ENCODE data around the gene FOXA1.

The FOXA1 gene

GRCh38 chr14:37601865-37602264 is 6.8 kb upstream of the FOXA1 start:
- no peak for DNase-seq

- DNase-seq: no peak
These were observed 6.1 kb upstream of the FOXA1 start for GRCh38 chr14:37600880-37601741.

GRCh38 chr14:37599507-37600368 is 4.7 kb upstream of the FOXA1 start:
- DNase-seq: no peak

- DNase-seq: no peak
These were observed 3.9 kb upstream of the FOXA1 start for GRCh38 chr14:37598747-37599506.

- DNase-seq: no peak
These were observed 3.1 kb upstream of the FOXA1 start for GRCh38 chr14:37597914-37598746.

GRCh38 chr14:37597538-37597913 is 2.5 kb upstream of the FOXA1 start:
- DNase-seq: no peak

GRCh38 chr14:37596790-37597472 is 1.9 kb upstream of the FOXA1 start:
- DNase-seq: no peak

- peak; percentile 16 for DNase-seq
These were observed 966 bp upstream of the FOXA1 start for GRCh38 chr14:37595809-37596621.

GRCh38 chr14:37594238-37594970 is 645 bp downstream of the FOXA1 start:
- DNase-seq: no peak

- no peak for DNase-seq
These were observed 1.4 kb downstream of the FOXA1 start for GRCh38 chr14:37593511-37594237.

GRCh38 chr14:37592482-37593408 is 2.3 kb downstream of the FOXA1 start:
- DNase-seq: no peak

GRCh38 chr14:37591941-37592481 is 3.0 kb downstream of the FOXA1 start:
- no peak for DNase-seq

GRCh38 chr14:37591311-37591940 is 3.6 kb downstream of the FOXA1 start:
- no peak for DNase-seq

GRCh38 chr14:37590428-37591139 is 4.5 kb downstream of the FOXA1 start:
- DNase-seq: no peak

- DNase-seq: no peak
These were observed 5.2 kb downstream of the FOXA1 start for GRCh38 chr14:37589715-37590427.
